Peyer's patch (tissue), 4 donors: ENCODE results near the gene ERC2.

Experiments used
- POLR2A ChIP-seq, 2 donors: fragments of 450-650 bp; IDR thresholded peaks; one replicate each; pipeline ENCODE4 v1.5.1; 2017; ENCODE audit warnings: antibody characterized with exemption in 2 of 2, mild to moderate bottlenecking in 2 of 2, moderate library complexity in 2 of 2
- TF ChIP-seq, protein P1 (sequence below), 6 experiments: fragments of 450-650 bp in 4 of 6; fragments of 200-600 bp in 2 of 6; sonication (generic) in 1 of 6; IDR thresholded peaks; one replicate each; pipeline ENCODE4 v1.5.1; 2017 to 2019; ENCODE audit warnings: antibody characterized with exemption in 6 of 6, mild to moderate bottlenecking in 3 of 6, moderate library complexity in 1 of 6

DNA sequence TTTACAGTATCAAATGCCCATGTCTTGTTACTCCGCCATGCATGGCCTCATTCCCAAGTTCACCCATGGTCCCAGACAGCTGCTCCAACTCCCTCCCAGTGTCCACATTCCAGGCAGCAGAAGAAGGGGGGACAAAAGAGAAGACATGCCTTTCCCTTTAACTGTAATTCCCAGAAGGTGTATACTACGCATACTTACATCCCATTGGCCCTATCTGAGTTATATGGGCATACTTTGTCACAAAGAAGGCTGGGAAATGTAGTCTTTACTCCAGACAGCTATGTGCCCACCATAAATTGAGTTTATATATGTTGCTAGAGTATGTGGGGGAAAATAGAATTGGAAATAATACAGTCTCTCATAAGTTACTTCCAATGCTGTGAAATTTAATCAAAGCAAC lies 70.5 kb downstream of the ERC2 start:
- TF ChIP-seq, protein P1, sequence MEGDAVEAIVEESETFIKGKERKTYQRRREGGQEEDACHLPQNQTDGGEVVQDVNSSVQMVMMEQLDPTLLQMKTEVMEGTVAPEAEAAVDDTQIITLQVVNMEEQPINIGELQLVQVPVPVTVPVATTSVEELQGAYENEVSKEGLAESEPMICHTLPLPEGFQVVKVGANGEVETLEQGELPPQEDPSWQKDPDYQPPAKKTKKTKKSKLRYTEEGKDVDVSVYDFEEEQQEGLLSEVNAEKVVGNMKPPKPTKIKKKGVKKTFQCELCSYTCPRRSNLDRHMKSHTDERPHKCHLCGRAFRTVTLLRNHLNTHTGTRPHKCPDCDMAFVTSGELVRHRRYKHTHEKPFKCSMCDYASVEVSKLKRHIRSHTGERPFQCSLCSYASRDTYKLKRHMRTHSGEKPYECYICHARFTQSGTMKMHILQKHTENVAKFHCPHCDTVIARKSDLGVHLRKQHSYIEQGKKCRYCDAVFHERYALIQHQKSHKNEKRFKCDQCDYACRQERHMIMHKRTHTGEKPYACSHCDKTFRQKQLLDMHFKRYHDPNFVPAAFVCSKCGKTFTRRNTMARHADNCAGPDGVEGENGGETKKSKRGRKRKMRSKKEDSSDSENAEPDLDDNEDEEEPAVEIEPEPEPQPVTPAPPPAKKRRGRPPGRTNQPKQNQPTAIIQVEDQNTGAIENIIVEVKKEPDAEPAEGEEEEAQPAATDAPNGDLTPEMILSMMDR (IDR thresholded peaks at IDR 0.05) = no peak
- no peak for TF ChIP-seq POLR2A (IDR thresholded peaks at IDR 0.05)
